ENCODE data around the gene PKLR. TPM values are rescaled to one million over a fixed set of nuclear protein-coding genes. Genes with fewer than 3 reads are reported as not detected.
"Not testable (repeated sequence)": the region's sequence is repeated elsewhere in the genome, so short reads cannot be mapped to it uniquely, and the experiment has no call there.

The PKLR gene
- total RNA-seq, 1 donor from 2014 or later, result 0.09 TPM

DNA sequence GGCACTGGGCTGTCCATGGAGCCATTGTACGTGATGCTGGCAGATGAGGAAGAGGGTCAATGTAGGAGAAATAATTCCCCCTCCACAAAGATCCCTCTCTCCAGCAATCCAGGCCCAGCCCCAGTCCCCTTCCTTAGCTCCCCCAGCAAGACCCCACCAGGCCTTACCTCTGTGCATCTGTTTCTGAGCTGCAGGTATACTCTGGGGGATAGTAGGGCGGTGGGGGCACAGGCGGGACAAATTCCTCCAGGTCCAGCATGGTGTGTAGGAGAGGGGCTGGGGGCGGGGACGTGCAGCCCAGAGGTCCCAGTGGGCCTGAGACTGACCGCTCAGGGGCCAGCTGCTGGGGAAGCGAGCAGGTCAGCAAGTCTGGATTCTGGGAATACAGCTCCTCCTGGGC is 49.7 kb downstream of the PKLR start:
- Mint-ChIP-seq H3K4me1 (peaks cover 25% of the 10 kb centered on the region), H3K36me3 (ENCODE audit: low read depth) (peaks cover 13% of the 10 kb centered on the region), H3K9me3 (no peaks in the 10 kb centered on the region), H3K4me3 (no peak overlapping the region), H3K27me3 (no peaks in the 10 kb centered on the region), H3K27ac (no peak overlapping the region)
- intact Hi-C loops (cut with micrococcal nuclease), result loop anchor here (2.0 kb wide), 3 partner anchors 21 to 341 kb away; partner anchors contain the start of genes CLK2 and FDPS
- no peak for DNase-seq

DNA sequence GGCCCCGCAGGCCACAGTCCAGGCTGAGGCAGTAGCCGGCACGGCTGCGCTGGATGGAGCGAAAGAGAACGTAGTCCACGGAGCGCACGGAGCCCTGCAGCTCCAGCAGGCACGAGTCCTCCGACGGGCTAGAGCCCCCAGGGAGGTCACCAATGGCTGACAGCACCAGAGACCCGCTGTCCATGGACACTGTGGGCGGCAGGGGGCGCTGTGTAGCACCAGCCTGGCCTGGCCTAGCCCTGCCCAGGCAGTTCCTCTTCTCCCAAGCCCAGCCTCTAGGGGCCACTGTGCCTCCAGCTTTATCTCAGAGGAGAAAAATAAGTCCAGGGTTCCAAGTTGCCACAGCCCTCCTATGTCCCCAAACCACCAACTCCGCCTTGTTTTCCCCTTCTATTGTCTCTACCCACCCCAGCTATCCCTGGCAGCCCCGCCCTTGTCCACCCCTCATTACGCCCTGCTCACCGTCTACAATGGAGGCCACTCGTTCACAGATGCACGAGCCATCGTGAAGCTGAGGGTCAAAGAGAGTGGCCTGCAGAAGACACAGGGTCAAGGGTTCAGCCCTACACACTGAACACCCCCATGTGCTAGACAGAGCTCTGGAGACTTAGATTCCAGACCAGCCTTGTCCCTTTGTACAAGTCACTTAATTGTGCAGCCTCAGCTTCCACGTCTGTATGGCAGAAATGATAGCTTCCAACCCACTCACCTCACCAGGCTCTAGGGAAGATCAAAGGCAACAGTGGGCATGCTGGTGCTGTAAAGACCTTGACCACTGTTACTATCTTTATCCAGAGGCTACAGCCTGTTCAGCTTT is 50.4 kb downstream of the PKLR start:
- DNase-seq, result peak; percentile 99
- Mint-ChIP-seq H3K27ac (no peak overlapping the region), H3K9me3 (no peaks in the 10 kb centered on the region), H3K36me3 (ENCODE audit: low read depth) (peaks cover 16% of the 10 kb centered on the region), H3K27me3 (no peaks in the 10 kb centered on the region), H3K4me3 (peak overlapping the region; percentile 58), H3K4me1 (peaks cover 32% of the 10 kb centered on the region)
- intact Hi-C loops (cut with micrococcal nuclease), result loop anchor here (1.0 to 2.0 kb wide), 4 partner anchors 22 to 342 kb away; partner anchors contain the start of genes CLK2 and FDPS

DNA sequence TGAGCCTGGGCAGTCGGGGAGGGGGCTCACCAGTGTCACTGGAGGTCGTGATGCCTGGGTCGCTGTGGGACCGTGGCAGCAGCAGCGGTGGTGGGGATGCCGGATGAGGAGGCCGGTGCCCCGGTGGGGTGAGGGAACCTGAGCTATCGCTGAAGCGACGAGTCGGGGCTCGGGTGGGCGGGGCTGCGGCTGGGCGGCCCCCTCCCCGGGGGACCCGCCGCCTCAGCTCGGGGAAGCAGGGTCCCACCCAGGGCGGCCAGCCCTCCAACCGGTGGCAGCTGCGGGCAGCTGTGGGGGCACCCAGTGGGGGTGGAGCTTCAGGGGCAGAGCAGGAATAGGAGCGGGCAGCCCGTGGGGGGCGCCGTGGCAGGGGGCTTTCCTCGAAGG is 51.0 kb downstream of the PKLR start:
- H3K4me1 Mint-ChIP-seq, result peaks cover 32% of the 10 kb centered on the region
- no peaks in the 10 kb centered on the region for H3K9me3 Mint-ChIP-seq
- peak overlapping the region; percentile 22 for H3K27ac Mint-ChIP-seq
- peak overlapping the region; percentile 77 for H3K4me3 Mint-ChIP-seq
- H3K36me3 Mint-ChIP-seq (ENCODE audit: low read depth), result peaks cover 18% of the 10 kb centered on the region
- no peak for DNase-seq
- no peaks in the 10 kb centered on the region for H3K27me3 Mint-ChIP-seq
- intact Hi-C loops (cut with micrococcal nuclease), result loop anchor here (1.0 to 2.0 kb wide), 4 partner anchors 23 to 343 kb away; partner anchors contain the start of genes CLK2 and FDPS

DNA sequence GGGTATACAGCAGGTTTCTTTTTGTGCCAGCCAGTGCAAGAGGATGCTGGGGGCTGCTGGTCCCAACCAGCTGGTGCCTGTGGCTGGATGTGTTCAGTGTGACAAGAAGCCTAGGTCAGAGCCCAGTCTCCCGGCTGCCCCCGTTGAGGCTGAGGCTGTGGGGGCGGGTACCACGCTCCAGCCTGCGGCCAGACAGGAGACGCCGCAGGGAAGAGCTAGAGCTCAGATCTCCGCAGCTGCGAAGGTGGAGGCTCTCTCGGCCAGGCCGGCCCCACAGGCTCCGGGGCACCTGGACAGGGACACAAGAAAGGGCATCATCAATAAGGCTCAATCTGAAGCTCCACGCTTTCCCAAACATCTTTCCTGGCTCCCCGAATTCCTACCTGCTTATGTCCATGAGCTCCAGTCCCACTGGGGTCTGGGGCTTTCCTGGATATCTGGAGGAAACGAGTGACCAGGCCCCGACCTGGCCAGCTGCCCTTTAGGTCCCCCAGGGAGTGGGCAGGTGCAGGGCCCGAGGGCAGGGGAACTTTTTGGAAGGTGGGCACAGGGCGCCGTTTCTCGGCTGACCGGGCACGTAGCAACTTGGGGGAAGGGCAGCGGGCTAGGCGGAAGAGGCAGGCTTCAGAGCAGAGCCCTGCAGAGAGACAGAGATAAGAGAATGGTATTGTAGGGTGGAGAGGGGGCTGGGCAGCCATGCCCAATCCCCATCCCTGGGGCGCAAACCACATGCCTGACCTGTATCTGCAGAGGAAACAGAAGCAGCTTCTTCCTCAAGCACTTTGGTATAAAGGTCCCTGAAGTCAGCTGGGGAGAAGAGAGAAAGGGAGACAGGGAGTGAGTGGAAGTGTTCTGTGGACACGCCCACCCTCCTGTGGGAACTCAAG is 53.3 kb downstream of the PKLR start:
- no peak overlapping the region for H3K4me3 Mint-ChIP-seq
- intact Hi-C loops (cut with micrococcal nuclease), result no loop called here
- H3K9me3 Mint-ChIP-seq, result peaks cover 4% of the 10 kb centered on the region
- peaks cover 3% of the 10 kb centered on the region for H3K27me3 Mint-ChIP-seq
- H3K4me1 Mint-ChIP-seq, result peaks cover 31% of the 10 kb centered on the region
- peaks cover 18% of the 10 kb centered on the region for H3K36me3 Mint-ChIP-seq (ENCODE audit: low read depth)
- no peak for DNase-seq
- no peak overlapping the region for H3K27ac Mint-ChIP-seq

DNA sequence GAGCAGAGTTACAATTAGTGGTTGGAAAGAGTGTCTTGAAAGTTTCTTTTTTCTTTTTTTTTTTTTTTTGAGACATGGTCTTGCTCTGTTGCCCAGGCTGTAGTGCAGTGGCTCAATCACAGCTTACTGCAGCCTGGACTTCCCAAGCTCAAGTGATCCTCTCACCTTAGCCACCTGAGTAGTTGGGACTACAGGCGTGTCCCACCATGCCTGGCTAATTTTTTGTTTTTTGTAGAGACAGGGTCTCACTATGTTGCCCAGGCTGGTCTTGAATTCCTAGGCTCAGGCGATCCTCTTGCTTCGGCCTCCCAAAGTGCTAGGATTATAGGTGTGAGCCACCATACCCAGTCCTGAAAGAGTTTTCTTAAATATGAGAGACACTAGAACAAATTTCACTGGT is 54.4 kb downstream of the PKLR start:
- DNase-seq; H3K9me3 Mint-ChIP-seq; H3K27me3 Mint-ChIP-seq; H3K27ac Mint-ChIP-seq; H3K4me3 Mint-ChIP-seq; intact Hi-C loops (cut with micrococcal nuclease): not testable (repeated sequence)
- peaks cover 37% of the 10 kb centered on the region for H3K4me1 Mint-ChIP-seq
- peaks cover 15% of the 10 kb centered on the region for H3K36me3 Mint-ChIP-seq (ENCODE audit: low read depth)

DNA sequence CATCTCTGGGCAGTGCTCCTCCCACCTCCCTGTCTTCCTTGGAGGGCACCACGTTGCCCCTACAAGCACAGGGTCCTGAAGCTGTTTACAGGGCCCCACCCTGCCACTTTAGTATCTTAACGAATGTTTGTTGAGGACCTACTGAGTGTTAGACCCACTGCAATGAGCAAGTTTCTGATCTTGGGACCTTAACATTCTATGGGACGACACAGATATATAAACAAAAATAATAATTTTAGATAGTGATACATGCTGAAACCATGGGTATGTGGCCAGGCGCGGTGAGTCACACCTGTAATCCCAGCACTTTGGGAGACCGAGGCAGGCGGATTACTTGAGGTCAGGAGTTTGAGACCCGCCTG is 56.1 kb downstream of the PKLR start:
- H3K9me3 Mint-ChIP-seq, result peaks cover 4% of the 10 kb centered on the region
- H3K27me3 Mint-ChIP-seq, result peaks cover 3% of the 10 kb centered on the region
- DNase-seq, result no peak
- peak overlapping the region; percentile 81 for H3K4me3 Mint-ChIP-seq
- intact Hi-C loops (cut with micrococcal nuclease), result loop anchor here (2.0 kb wide), 1 partner anchor 36 kb away; the partner anchor contains the start of gene MTX1
- H3K27ac Mint-ChIP-seq, result peak overlapping the region; percentile 96
- peaks cover 15% of the 10 kb centered on the region for H3K36me3 Mint-ChIP-seq (ENCODE audit: low read depth)
- H3K4me1 Mint-ChIP-seq, result peaks cover 49% of the 10 kb centered on the region

DNA sequence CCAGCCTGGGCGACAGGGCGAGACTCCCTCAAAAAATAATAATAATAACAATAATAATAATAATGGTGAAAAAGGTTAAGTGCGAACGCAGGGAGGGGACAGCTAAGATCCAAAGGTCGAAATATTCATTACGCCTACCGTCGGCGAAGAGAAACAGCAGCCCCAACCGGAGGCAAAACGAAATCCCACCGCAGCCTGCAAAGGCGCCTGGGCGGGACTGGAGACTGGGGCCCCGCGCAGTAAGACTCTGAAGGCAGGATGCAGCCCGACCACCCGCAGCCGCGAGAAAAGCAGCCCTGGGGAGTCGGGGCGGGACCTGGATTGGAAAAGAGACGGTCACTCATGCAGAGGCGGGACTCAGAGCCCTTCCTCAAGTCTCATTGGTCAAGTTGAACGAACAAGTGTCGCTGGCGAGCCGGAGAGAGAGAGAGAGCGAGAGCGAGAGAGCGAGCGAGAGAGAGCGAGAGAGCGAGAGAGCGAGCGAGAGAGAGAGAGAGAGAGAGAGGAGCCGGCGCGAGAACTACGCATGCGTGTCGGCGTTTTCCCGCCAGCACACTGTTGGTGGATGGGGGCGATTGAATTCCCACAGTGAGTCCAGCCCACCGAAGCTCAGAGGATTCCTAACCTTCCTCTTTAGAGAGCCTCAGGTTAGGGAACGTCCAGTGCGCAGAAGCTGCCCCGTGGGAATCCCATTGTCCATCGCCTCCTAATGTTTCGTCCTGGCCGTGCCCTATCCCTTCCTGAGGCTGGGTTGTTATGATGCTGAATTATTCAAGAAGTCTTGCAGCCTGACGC is 56.7 kb downstream of the PKLR start:
- peak; percentile 99 for DNase-seq
- Mint-ChIP-seq H3K9me3 (peaks cover 4% of the 10 kb centered on the region), H3K4me3 (peak overlapping the region; percentile 81), H3K27ac (peak overlapping the region; percentile 96), H3K36me3 (ENCODE audit: low read depth) (peaks cover 15% of the 10 kb centered on the region), H3K27me3 (peaks cover 3% of the 10 kb centered on the region), H3K4me1 (peaks cover 49% of the 10 kb centered on the region)
- intact Hi-C loops (cut with micrococcal nuclease), result loop anchor here (1.0 to 2.0 kb wide), 4 partner anchors 17 to 36 kb away; partner anchors contain the start of genes HCN3, MTX1 and SCAMP3

DNA sequence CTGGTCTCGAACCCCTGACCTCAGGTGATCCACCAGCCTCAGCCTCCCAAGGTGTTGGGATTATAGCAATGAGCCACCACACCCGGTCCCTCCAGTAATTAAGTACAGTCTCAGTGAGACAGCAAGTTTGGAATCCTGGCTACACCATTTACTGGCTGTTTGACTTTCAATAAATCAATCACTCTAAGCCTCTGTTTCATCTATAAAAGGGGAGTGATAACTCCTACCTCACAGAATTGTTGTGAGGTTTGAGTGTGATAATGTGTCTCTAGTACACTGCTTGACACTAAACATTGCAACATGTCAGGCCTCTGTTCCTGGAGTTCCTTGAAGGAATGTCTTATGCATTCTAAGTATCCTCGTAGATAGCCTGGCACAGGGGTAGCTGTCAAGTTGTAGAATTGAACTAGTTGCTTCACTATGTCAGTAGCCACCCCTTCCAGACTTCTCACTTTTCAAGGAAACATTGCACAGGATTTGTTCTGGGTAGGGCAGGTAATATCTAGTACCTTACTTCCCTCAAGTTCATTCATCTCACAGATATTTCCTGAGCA is 58.4 kb downstream of the PKLR start:
- intact Hi-C loops (cut with micrococcal nuclease), result no loop called here
- H3K27ac Mint-ChIP-seq, result peak overlapping the region; percentile 92
- peaks cover 17% of the 10 kb centered on the region for H3K36me3 Mint-ChIP-seq (ENCODE audit: low read depth)
- H3K4me1 Mint-ChIP-seq, result peaks cover 49% of the 10 kb centered on the region
- DNase-seq, result no peak
- H3K9me3 Mint-ChIP-seq, result peaks cover 4% of the 10 kb centered on the region
- peak overlapping the region; percentile 81 for H3K4me3 Mint-ChIP-seq
- H3K27me3 Mint-ChIP-seq, result peaks cover 3% of the 10 kb centered on the region

DNA sequence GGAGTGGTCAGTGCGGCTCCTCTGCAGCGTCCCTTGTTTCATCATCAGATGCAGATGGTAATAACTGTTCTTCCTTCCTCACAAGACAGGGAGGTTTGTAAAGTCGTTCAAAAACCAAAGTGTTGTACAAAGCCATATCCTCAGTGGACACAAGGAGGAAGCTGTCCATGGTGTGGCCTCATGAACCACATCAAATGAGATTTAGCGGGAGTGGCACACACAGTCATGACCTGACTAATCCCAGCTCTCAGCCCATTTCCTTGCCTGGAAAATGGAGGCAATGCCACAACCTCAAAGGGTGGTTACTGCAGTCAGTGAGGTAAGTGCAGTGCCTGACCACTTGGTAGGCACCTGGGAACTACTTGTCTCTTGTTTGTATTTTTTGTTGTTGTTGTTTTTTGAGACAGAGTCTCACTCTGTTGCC is 59.4 kb downstream of the PKLR start:
- Mint-ChIP-seq H3K4me1 (peaks cover 49% of the 10 kb centered on the region), H3K4me3 (peak overlapping the region; percentile 89), H3K9me3 (peaks cover 4% of the 10 kb centered on the region), H3K36me3 (ENCODE audit: low read depth) (peaks cover 19% of the 10 kb centered on the region), H3K27me3 (peaks cover 3% of the 10 kb centered on the region), H3K27ac (peak overlapping the region; percentile 85)
- intact Hi-C loops (cut with micrococcal nuclease), result loop anchor here (2.0 kb wide), 1 partner anchor 23 kb away; no protein-coding TSS in a partner anchor
- peak; percentile 67 for DNase-seq

DNA sequence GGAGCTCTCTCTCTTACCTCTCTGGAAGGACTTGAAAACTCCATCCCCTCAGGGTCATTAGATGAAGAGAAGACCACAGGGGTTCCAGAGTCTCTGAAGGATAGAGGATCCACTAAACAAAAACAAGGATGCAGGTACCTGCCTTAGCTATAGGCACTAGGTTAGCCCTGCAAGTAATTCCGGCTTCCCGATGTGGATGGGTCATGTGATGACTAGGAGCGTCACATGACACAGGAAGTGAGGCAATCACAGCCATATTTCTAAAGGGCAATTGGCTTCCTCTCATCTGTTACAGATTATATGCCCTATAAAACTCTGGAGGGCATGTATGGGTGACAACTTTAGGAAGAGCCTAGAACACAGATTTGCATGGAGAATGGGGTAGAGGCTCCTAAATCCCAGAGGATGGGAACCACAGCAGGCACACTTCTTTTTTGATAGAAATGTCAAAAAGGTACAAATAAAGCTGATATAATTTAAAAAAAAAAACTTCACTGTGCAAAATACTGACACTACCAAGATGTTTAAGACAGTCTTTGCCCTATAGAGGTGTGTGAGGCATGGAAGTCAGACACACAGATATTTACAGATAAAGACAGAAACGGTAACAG is 60.1 kb downstream of the PKLR start:
- intact Hi-C loops (cut with micrococcal nuclease), result loop anchor here (2.0 kb wide), 1 partner anchor 22 kb away; no protein-coding TSS in a partner anchor
- peaks cover 3% of the 10 kb centered on the region for H3K27me3 Mint-ChIP-seq
- H3K9me3 Mint-ChIP-seq, result peaks cover 4% of the 10 kb centered on the region
- DNase-seq, result peak; percentile 93
- peak overlapping the region; percentile 85 for H3K27ac Mint-ChIP-seq
- peaks cover 21% of the 10 kb centered on the region for H3K36me3 Mint-ChIP-seq (ENCODE audit: low read depth)
- H3K4me1 Mint-ChIP-seq, result peaks cover 47% of the 10 kb centered on the region
- peak overlapping the region; percentile 89 for H3K4me3 Mint-ChIP-seq
